HL-60 (cell line): Measurements from ENCODE around the gene HPS3.

Source experiments
- GABPA ChIP-seq: IDR thresholded peaks from 2 replicates; pipeline ENCODE4 v1.6.1; 2012; ENCODE audit warnings: low read depth
- POLR2AphosphoS5 ChIP-seq: IDR thresholded peaks from 2 replicates; pipeline ENCODE4 v1.6.1; 2012; ENCODE audit warnings: low read depth
- TF ChIP-seq, protein P1 (sequence below): IDR thresholded peaks from one replicate; pipeline ENCODE4 v1.5.1; 2011; ENCODE audit warnings: low read length, control low read depth, inconsistent platforms; ENCODE audit not compliant: insufficient read depth
- TF ChIP-seq, protein P2 (sequence below): IDR thresholded peaks from 2 replicates; pipeline ENCODE4 v1.6.1; 2012; ENCODE audit warnings: low read depth; ENCODE audit not compliant: insufficient replicate concordance

- TF ChIP-seq, protein P1, sequence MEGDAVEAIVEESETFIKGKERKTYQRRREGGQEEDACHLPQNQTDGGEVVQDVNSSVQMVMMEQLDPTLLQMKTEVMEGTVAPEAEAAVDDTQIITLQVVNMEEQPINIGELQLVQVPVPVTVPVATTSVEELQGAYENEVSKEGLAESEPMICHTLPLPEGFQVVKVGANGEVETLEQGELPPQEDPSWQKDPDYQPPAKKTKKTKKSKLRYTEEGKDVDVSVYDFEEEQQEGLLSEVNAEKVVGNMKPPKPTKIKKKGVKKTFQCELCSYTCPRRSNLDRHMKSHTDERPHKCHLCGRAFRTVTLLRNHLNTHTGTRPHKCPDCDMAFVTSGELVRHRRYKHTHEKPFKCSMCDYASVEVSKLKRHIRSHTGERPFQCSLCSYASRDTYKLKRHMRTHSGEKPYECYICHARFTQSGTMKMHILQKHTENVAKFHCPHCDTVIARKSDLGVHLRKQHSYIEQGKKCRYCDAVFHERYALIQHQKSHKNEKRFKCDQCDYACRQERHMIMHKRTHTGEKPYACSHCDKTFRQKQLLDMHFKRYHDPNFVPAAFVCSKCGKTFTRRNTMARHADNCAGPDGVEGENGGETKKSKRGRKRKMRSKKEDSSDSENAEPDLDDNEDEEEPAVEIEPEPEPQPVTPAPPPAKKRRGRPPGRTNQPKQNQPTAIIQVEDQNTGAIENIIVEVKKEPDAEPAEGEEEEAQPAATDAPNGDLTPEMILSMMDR = no peak
- no peak for TF ChIP-seq GABPA
- no peak for TF ChIP-seq POLR2AphosphoS5
- TF ChIP-seq, protein P2, sequence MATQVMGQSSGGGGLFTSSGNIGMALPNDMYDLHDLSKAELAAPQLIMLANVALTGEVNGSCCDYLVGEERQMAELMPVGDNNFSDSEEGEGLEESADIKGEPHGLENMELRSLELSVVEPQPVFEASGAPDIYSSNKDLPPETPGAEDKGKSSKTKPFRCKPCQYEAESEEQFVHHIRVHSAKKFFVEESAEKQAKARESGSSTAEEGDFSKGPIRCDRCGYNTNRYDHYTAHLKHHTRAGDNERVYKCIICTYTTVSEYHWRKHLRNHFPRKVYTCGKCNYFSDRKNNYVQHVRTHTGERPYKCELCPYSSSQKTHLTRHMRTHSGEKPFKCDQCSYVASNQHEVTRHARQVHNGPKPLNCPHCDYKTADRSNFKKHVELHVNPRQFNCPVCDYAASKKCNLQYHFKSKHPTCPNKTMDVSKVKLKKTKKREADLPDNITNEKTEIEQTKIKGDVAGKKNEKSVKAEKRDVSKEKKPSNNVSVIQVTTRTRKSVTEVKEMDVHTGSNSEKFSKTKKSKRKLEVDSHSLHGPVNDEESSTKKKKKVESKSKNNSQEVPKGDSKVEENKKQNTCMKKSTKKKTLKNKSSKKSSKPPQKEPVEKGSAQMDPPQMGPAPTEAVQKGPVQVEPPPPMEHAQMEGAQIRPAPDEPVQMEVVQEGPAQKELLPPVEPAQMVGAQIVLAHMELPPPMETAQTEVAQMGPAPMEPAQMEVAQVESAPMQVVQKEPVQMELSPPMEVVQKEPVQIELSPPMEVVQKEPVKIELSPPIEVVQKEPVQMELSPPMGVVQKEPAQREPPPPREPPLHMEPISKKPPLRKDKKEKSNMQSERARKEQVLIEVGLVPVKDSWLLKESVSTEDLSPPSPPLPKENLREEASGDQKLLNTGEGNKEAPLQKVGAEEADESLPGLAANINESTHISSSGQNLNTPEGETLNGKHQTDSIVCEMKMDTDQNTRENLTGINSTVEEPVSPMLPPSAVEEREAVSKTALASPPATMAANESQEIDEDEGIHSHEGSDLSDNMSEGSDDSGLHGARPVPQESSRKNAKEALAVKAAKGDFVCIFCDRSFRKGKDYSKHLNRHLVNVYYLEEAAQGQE = no peak
These were observed 49.8 kb downstream of the HPS3 start for GRCh38 chr3:149179220-149179619.
